GM23248 (cell line): ENCODE measurements around the gene TIMP3.

Experiments
- EZH2 ChIP-seq: fragments of 200-600 bp; sonication (generic); IDR thresholded peaks from 2 replicates; pipeline ENCODE4 v1.6.1; 2018; ENCODE audit warnings: antibody characterized with exemption, mild to moderate bottlenecking; ENCODE audit not compliant: insufficient read depth, poor library complexity, severe bottlenecking
- EZH2phosphoT487 ChIP-seq: fragments of 200-600 bp; sonication (generic); IDR thresholded peaks from 2 replicates; pipeline ENCODE4 v1.6.1; 2018; ENCODE audit warnings: antibody characterized with exemption, moderate library complexity, mild to moderate bottlenecking, low read depth; ENCODE audit not compliant: insufficient read depth

DNA sequence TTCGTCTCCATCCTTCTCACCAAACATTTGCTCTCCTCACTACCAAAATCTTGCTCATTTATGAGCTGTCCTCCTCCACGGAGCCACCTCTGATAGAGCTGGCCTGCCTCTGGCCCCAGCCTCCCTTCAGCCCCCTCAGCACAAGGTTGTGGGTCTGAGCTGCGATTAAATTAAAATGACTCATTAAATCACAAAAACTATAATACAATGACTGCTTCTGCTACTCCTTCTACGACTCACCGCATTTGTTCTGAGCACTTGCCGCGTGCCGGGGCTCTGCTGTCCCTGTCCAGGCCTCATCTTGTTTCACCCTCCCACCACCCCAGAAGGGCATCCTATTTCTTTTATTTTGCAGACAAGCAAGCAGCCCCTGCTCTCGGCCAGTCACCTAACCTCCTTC, 49.2 kb upstream of the TIMP3 start:
- TF ChIP-seq EZH2phosphoT487 (no peak), EZH2 (no peak)
